GM23248 (cell line): ENCODE data around the gene CD96. TPM values are rescaled to one million over a fixed set of nuclear protein-coding genes. Genes with fewer than 3 reads are reported as not detected.

ENCODE experiments used
- DNase-seq: peaks from one replicate; pipeline ENCODE4 v3.0.0-alpha.2; 2015
- H2AFZ ChIP-seq: fragments of 200-600 bp; sonication (generic); 2 replicates; pipeline ENCODE4 v1.6.1; 2016; ENCODE audit warnings: antibody characterized with exemption
- H3F3A ChIP-seq: fragments of 200-600 bp; sonication (generic); 2 replicates; pipeline ENCODE4 v1.6.1; 2016; ENCODE audit warnings: mild to moderate bottlenecking, antibody characterized with exemption, mixed run types; ENCODE audit not compliant: insufficient read depth
- H3K27ac ChIP-seq: fragments of 200-600 bp; sonication (generic); 2 replicates; pipeline ENCODE4 v1.5.1; 2016; ENCODE audit warnings: mild to moderate bottlenecking
- H3K27me3 ChIP-seq: fragments of 200-600 bp; sonication (generic); replicated peaks from 2 replicates; pipeline ENCODE4 v1.6.1; 2016; ENCODE audit warnings: mild to moderate bottlenecking; ENCODE audit not compliant: insufficient read depth
- H3K36me3 ChIP-seq: fragments of 200-600 bp; sonication (generic); 2 replicates; pipeline ENCODE4 v1.6.1; 2016; ENCODE audit warnings: low read depth, mild to moderate bottlenecking
- H3K4me1 ChIP-seq: fragments of 200-600 bp; sonication (generic); 2 replicates; pipeline ENCODE4 v1.6.1; 2016; ENCODE audit warnings: mild to moderate bottlenecking; ENCODE audit not compliant: insufficient read depth
- H3K4me2 ChIP-seq: fragments of 200-600 bp; sonication (generic); one replicate; pipeline ENCODE4 v1.6.1; 2016; ENCODE audit warnings: mild to moderate bottlenecking; ENCODE audit not compliant: unreplicated experiment
- H3K4me3 ChIP-seq: fragments of 200-600 bp; sonication (generic); 2 replicates; pipeline ENCODE4 v1.5.1; 2016; ENCODE audit warnings: mild to moderate bottlenecking
- H3K79me2 ChIP-seq: fragments of 200-600 bp; sonication (generic); 2 replicates; pipeline ENCODE4 v1.6.1; 2016; ENCODE audit warnings: mild to moderate bottlenecking; ENCODE audit not compliant: insufficient read depth
- H3K9ac ChIP-seq: fragments of 200-600 bp; sonication (generic); 2 replicates; pipeline ENCODE4 v1.6.1; 2016; ENCODE audit warnings: mild to moderate bottlenecking
- H3K9me2 ChIP-seq: fragments of 200-600 bp; sonication (generic); 2 replicates; pipeline ENCODE4 v1.6.1; 2016; ENCODE audit warnings: mixed run types, mild to moderate bottlenecking, moderate library complexity; ENCODE audit not compliant: insufficient read depth
- H3K9me3 ChIP-seq: fragments of 200-600 bp; sonication (generic); one replicate; pipeline ENCODE4 v1.6.1; 2017; ENCODE audit warnings: low read depth
- H4K20me1 ChIP-seq: fragments of 200-600 bp; sonication (generic); 2 replicates; pipeline ENCODE4 v1.6.0; 2016; ENCODE audit not compliant: insufficient read depth
- EZH2 ChIP-seq: fragments of 200-600 bp; sonication (generic); IDR thresholded peaks from 2 replicates; pipeline ENCODE4 v1.6.1; 2018; ENCODE audit warnings: antibody characterized with exemption, mild to moderate bottlenecking; ENCODE audit not compliant: insufficient read depth, poor library complexity, severe bottlenecking
- EZH2phosphoT487 ChIP-seq: fragments of 200-600 bp; sonication (generic); IDR thresholded peaks from 2 replicates; pipeline ENCODE4 v1.6.1; 2018; ENCODE audit warnings: antibody characterized with exemption, moderate library complexity, mild to moderate bottlenecking, low read depth; ENCODE audit not compliant: insufficient read depth
- whole genome bisulfite sequencing, 2 experiments: methylation state at CpG; one replicate each; pipeline ENCODE4 v1.1.6; 2015 to 2017; ENCODE audit warnings: low lambda C conversion rate in 2 of 2, low coverage in 1 of 2; ENCODE audit errors: missing lambda C conversion rate in 2 of 2; 5-methylcytosine and 5-hydroxymethylcytosine counted together
- in situ Hi-C: fragments of 300-500 bp; cut with MboI; formaldehyde crosslinking; loops from 2 replicates; pipeline ENCODE4 v1.15.0; 2020
- polyA plus RNA-seq: library from polyadenylated mRNA; unstranded; fragments of >200 nt; fragmentation: Nextera tagmentation; extraction: Ambion mirVana; gene quantifications from 2 replicates; pipeline ENCODE4 v1.2.1, GENCODE V29; 2016
- total RNA-seq: library from RNA; depleted of rRNA; stranded (reverse); fragments of >200 nt; shearing (Covaris generic); gene quantifications from 2 replicates; pipeline ENCODE4 v1.2.3, GENCODE V29; 2014

Gene CD96
- total and polyA plus RNA-seq, 2 experiments from 2014 or later = not detected

GRCh38 chr3:111601810-111602209 is 59.8 kb downstream of the CD96 start:
- H3K4me1 ChIP-seq = peaks cover 12% of the 10 kb centered on the region; the same call in 1 of the 2 replicates
- no peaks in the 10 kb centered on the region for H3K79me2 ChIP-seq
- H3K27ac ChIP-seq = no peak overlapping the region
- no peaks in the 10 kb centered on the region for H3K9me3 ChIP-seq
- no peaks in the 10 kb centered on the region for H3K36me3 ChIP-seq
- H3K4me2 ChIP-seq = no peak overlapping the region
- H3K9me2 ChIP-seq = no peaks in the 10 kb centered on the region
- no peaks in the 10 kb centered on the region for H3F3A ChIP-seq
- H2AFZ ChIP-seq = no peak overlapping the region
- WGBS, 2 experiments = 70 to 77% methylated on average over 4 of the region's 4 CpGs
- no peak overlapping the region for H3K9ac ChIP-seq
- TF ChIP-seq EZH2 (no peak), EZH2phosphoT487 (no peak)
- no peak for DNase-seq
- no peaks in the 10 kb centered on the region for H4K20me1 ChIP-seq
- H3K27me3 ChIP-seq = no peaks in the 10 kb centered on the region
- H3K4me3 ChIP-seq = no peak overlapping the region
- in situ Hi-C loops = no loop called here

GRCh38 chr3:111603679-111604078 is 61.7 kb downstream of the CD96 start:
- in situ Hi-C loops = no loop called here

DNA sequence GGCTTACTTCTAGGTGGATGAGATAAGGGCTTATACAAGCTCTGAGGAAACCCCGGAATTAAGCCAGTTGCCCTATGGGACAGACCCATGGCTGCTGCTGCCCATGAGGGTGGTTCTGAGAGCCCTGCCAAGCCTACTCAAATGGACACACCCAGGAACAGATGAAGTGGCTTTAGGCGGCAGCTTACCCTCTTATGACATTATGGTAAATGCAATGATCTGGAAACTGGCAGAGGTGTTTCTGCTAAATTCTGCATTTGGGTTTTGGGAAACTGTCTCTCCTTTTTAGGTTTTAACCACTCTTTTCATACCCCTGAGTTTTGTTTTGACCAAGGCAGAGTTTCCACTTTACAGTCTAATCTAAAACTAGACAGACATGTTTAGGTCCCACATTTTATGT is 62.1 kb downstream of the CD96 start:
- H3K9me2 ChIP-seq = no peaks in the 10 kb centered on the region
- 40 to 43% methylated on average over 2 of the region's 2 CpGs for WGBS, 2 experiments
- in situ Hi-C loops = no loop called here

More at GRCh38 chr3:111603679-111604078, 61.7 kb downstream of the CD96 start:
- no peak overlapping the region for H3K4me3 ChIP-seq
- no peaks in the 10 kb centered on the region for H3F3A ChIP-seq
- WGBS, 2 experiments = 71 to 83% methylated on average over 1 of the region's 1 CpG
- no peak overlapping the region for H3K4me2 ChIP-seq
- no peaks in the 10 kb centered on the region for H3K9me3 ChIP-seq
- no peak overlapping the region for H2AFZ ChIP-seq
- H3K4me1 ChIP-seq = peaks cover 8% of the 10 kb centered on the region; the same call in 1 of the 2 replicates
- TF ChIP-seq EZH2phosphoT487 = no peak
- no peak for TF ChIP-seq EZH2
- H4K20me1 ChIP-seq = no peaks in the 10 kb centered on the region
- H3K27ac ChIP-seq = no peak overlapping the region
- DNase-seq = no peak
- no peaks in the 10 kb centered on the region for H3K36me3 ChIP-seq
- H3K79me2 ChIP-seq = no peaks in the 10 kb centered on the region
- H3K9ac ChIP-seq = no peak overlapping the region
- no peaks in the 10 kb centered on the region for H3K27me3 ChIP-seq
- no peaks in the 10 kb centered on the region for H3K9me2 ChIP-seq

GRCh38 chr3:111605018-111605417 is 63.0 kb downstream of the CD96 start:
- Histone ChIP-seq H3F3A (no peaks in the 10 kb centered on the region), H3K4me2 (no peak overlapping the region), H3K9ac (no peak overlapping the region), H3K79me2 (no peaks in the 10 kb centered on the region), H3K9me3 (no peaks in the 10 kb centered on the region), H3K9me2 (no peaks in the 10 kb centered on the region), H3K27ac (no peak overlapping the region), H3K36me3 (no peaks in the 10 kb centered on the region), H3K27me3 (no peaks in the 10 kb centered on the region), H2AFZ (no peak overlapping the region), H3K4me1 (peaks cover 8% of the 10 kb centered on the region; the same call in 1 of the 2 replicates), H4K20me1 (no peaks in the 10 kb centered on the region), H3K4me3 (no peak overlapping the region)
- TF ChIP-seq EZH2phosphoT487 (no peak), EZH2 (no peak)
- in situ Hi-C loops = no loop called here
- peak; percentile 24 for DNase-seq

More for the DNA sequence above, 62.1 kb downstream of the CD96 start:
- Histone ChIP-seq H3K4me2 (no peak overlapping the region), H2AFZ (no peak overlapping the region), H3K9ac (no peak overlapping the region), H4K20me1 (no peaks in the 10 kb centered on the region), H3K4me1 (peaks cover 8% of the 10 kb centered on the region; the same call in 1 of the 2 replicates), H3K36me3 (no peaks in the 10 kb centered on the region), H3K27ac (no peak overlapping the region), H3K4me3 (no peak overlapping the region), H3K27me3 (no peaks in the 10 kb centered on the region), H3K9me3 (no peaks in the 10 kb centered on the region), H3F3A (no peaks in the 10 kb centered on the region), H3K79me2 (no peaks in the 10 kb centered on the region)
- TF ChIP-seq EZH2 (no peak), EZH2phosphoT487 (no peak)
- DNase-seq = no peak

DNA sequence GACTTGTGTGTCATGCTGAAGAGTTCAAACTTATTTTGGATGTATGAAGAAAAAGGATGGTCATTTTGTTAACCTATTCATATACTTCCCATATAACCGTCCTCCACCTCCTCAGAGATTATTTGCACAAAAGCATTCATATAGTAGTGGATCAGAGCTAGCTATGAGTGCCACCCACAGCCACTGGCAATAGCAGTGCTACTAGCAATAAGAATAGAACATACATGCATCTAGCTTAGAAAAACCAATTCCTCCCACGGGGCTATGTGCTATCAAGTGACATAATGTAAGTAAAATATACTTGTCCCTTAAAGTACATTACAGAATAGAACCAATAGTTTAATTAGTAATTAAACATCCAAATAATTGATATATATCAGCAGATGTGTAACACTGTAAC is 63.5 kb downstream of the CD96 start:
- H3K4me2 ChIP-seq = no peak overlapping the region
- in situ Hi-C loops = no loop called here
- no peak overlapping the region for H2AFZ ChIP-seq

More for the DNA sequence above, 63.5 kb downstream of the CD96 start:
- peaks cover 8% of the 10 kb centered on the region; the same call in 1 of the 2 replicates for H3K4me1 ChIP-seq
- no peaks in the 10 kb centered on the region for H3K36me3 ChIP-seq
- no peaks in the 10 kb centered on the region for H3K9me3 ChIP-seq
- H3K9ac ChIP-seq = no peak overlapping the region
- H3K9me2 ChIP-seq = no peaks in the 10 kb centered on the region
- no peaks in the 10 kb centered on the region for H4K20me1 ChIP-seq
- no peaks in the 10 kb centered on the region for H3F3A ChIP-seq
- H3K79me2 ChIP-seq = no peaks in the 10 kb centered on the region
- no peak for DNase-seq
- H3K4me3 ChIP-seq = no peak overlapping the region
- WGBS, 2 experiments = 22 to 32% methylated on average over 2 of the region's 2 CpGs
- no peak for TF ChIP-seq EZH2
- TF ChIP-seq EZH2phosphoT487 = no peak
- no peak overlapping the region for H3K27ac ChIP-seq
- H3K27me3 ChIP-seq = no peaks in the 10 kb centered on the region
